Endometrial microvascular endothelial cells (primary cell): Measurements from ENCODE around the gene CNPY2. TPM values are rescaled to one million over a fixed set of nuclear protein-coding genes. Genes with fewer than 3 reads are reported as not detected.
"Not testable (repeated sequence)": the region's sequence is repeated elsewhere in the genome, so short reads cannot be mapped to it uniquely, and the experiment has no call there.

Experiments
- in situ Hi-C: cut with HindIII; loops from 2 replicates; pipeline ENCODE4 v1.10.0; 2017; ENCODE audit warnings: low sequenced_read_pairs, low pct_unique_long_range_greater_than_20kb; ENCODE audit errors: inconsistent ontology term
- total RNA-seq: library from RNA; depleted of rRNA; stranded (reverse); fragments of >200 nt; gene quantifications from one replicate; pipeline ENCODE4 v1.2.3, GENCODE V29; 2015; ENCODE audit errors: inconsistent ontology term

CNPY2 gene
- total RNA-seq, 1 donor from 2014 or later: 105 TPM

GRCh38 chr12:56266693-56267442, 48.9 kb downstream of the CNPY2 start, which contains the start of gene COQ10A:
COQ10A (plus strand) TSS chr12:56266942; CDS start chr12:56267119, 177 bp downstream.
- in situ Hi-C loops: no loop called here

GRCh38 chr12:56266068-56266692, 49.6 kb downstream of the CNPY2 start:
- in situ Hi-C loops: not testable (repeated sequence)

GRCh38 chr12:56262955-56263354, 52.8 kb downstream of the CNPY2 start:
- in situ Hi-C loops: not testable (repeated sequence)

- in situ Hi-C loops: no loop called here
Observed at GRCh38 chr12:56261503-56262232, 54.1 kb downstream of the CNPY2 start.

- in situ Hi-C loops: no loop called here
Observed at GRCh38 chr12:56260921-56261320, 54.9 kb downstream of the CNPY2 start.

- in situ Hi-C loops: no loop called here
Observed at GRCh38 chr12:56260380-56260779, 55.4 kb downstream of the CNPY2 start.

Other genes with a start within 250 kb of the CNPY2 start
- not detected for gene ERBB3, start 235.8 kb downstream of the CNPY2 start, total RNA-seq
- 226 TPM for gene PA2G4, start 211.4 kb downstream of the CNPY2 start, total RNA-seq
- gene RPL41, start 199.4 kb downstream of the CNPY2 start, total RNA-seq: 2,640 TPM
- gene ZC3H10, start 197.7 kb downstream of the CNPY2 start, total RNA-seq: 3.0 TPM
- gene ESYT1, start 187.7 kb downstream of the CNPY2 start, total RNA-seq: 193 TPM
- 121 TPM for gene MYL6B, start 163.4 kb downstream of the CNPY2 start, total RNA-seq
- 2,953 TPM for gene MYL6, start 157.6 kb downstream of the CNPY2 start, total RNA-seq
- 43.6 TPM for gene SMARCC2, start 126.5 kb downstream of the CNPY2 start, total RNA-seq
- gene RNF41, start 94.1 kb downstream of the CNPY2 start, total RNA-seq: 57.4 TPM
- gene NABP2, start 91.6 kb downstream of the CNPY2 start, total RNA-seq: 60.3 TPM
- gene SLC39A5, start 85.9 kb downstream of the CNPY2 start, total RNA-seq: 3.7 TPM
- 20.3 TPM for gene ANKRD52, start 57.6 kb downstream of the CNPY2 start, total RNA-seq
- gene COQ10A, start 49.0 kb downstream of the CNPY2 start, total RNA-seq: 10.8 TPM
- gene CS, start 15.7 kb downstream of the CNPY2 start, total RNA-seq: 257 TPM
- gene PAN2, start 18.0 kb upstream of the CNPY2 start, total RNA-seq: 5.0 TPM
- gene IL23A, start 22.9 kb upstream of the CNPY2 start, total RNA-seq: not detected
- 66.7 TPM for gene STAT2, start 44.1 kb upstream of the CNPY2 start, total RNA-seq
- not detected for gene APOF, start 46.9 kb upstream of the CNPY2 start, total RNA-seq
- 24.3 TPM for gene TIMELESS, start 133.4 kb upstream of the CNPY2 start, total RNA-seq
- gene MIP, start 138.7 kb upstream of the CNPY2 start, total RNA-seq: not detected
- 4.7 TPM for gene SPRYD4, start 152.6 kb upstream of the CNPY2 start, total RNA-seq
- gene GLS2, start 172.2 kb upstream of the CNPY2 start, total RNA-seq: not detected
- gene RBMS2, start 205.8 kb upstream of the CNPY2 start, total RNA-seq: 48.0 TPM